CD14-positive monocyte (primary cell): ENCODE measurements around the gene FHOD3. TPM values are rescaled to one million over a fixed set of nuclear protein-coding genes. Genes with fewer than 3 reads are reported as not detected.

Experiments used
- DNase-seq, 3 donors: peaks; one replicate each; pipeline ENCODE4 v3.0.0-alpha.2; 2011 to 2022
- H2AFZ ChIP-seq: 2 replicates; pipeline ENCODE4 v1.6.0; 2012; ENCODE audit warnings: mild to moderate bottlenecking, low read depth, low read length, inconsistent platforms; ENCODE audit not compliant: insufficient read depth, poor library complexity, severe bottlenecking
- H3K27ac ChIP-seq, 2 donors: 1 replicate in 1 of 2; 2 replicates in 1 of 2; pipeline ENCODE4 v1.5.1; 2012 to 2013; ENCODE audit warnings: low read length in 2 of 2, control low read depth in 1 of 2, inconsistent platforms in 1 of 2, low read depth in 1 of 2, mild to moderate bottlenecking in 1 of 2
- H3K27me3 ChIP-seq, 2 donors: one replicate each; pipeline versions ENCODE4 v1.6.0 to v1.6.1; 2011 to 2013; ENCODE audit warnings: low read length in 2 of 2; ENCODE audit not compliant: control insufficient read depth in 2 of 2, insufficient read depth in 2 of 2
- H3K36me3 ChIP-seq, 2 donors: replicated peaks in 1 of 2; 1 replicate in 1 of 2; 2 replicates in 1 of 2; pipeline versions ENCODE4 v1.5.1 to v1.6.1; 2012 to 2013; ENCODE audit warnings: low read length in 2 of 2, control low read depth in 1 of 2, inconsistent platforms in 1 of 2, mild to moderate bottlenecking in 1 of 2; ENCODE audit not compliant: insufficient read depth in 2 of 2, control insufficient read depth in 1 of 2
- H3K4me1 ChIP-seq, 2 donors: 1 replicate in 1 of 2; 2 replicates in 1 of 2; pipeline versions ENCODE4 v1.5.1 to v1.6.1; 2012 to 2013; ENCODE audit warnings: low read length in 2 of 2, control low read depth in 1 of 2, inconsistent platforms in 1 of 2, mild to moderate bottlenecking in 1 of 2, moderate library complexity in 1 of 2; ENCODE audit not compliant: insufficient read depth in 2 of 2, control insufficient read depth in 1 of 2
- H3K4me2 ChIP-seq: replicated peaks from 2 replicates; pipeline ENCODE3; 2012; ENCODE audit warnings: low read length, moderate library complexity, mild to moderate bottlenecking; ENCODE audit not compliant: poor library complexity, severe bottlenecking; ENCODE audit errors: extremely low read depth
- H3K4me3 ChIP-seq, 3 experiments: fragments of 200-600 bp in 1 of 3; sonication (generic) in 1 of 3; replicated peaks in 1 of 3; 1 replicate in 2 of 3; 2 replicates in 1 of 3; pipeline ENCODE4 v1.5.1; 2011 to 2013; ENCODE audit warnings: low read length in 3 of 3, mild to moderate bottlenecking in 3 of 3, control low read depth in 2 of 3, low read depth in 2 of 3, inconsistent platforms in 1 of 3, moderate library complexity in 1 of 3
- H3K79me2 ChIP-seq: 2 replicates; pipeline ENCODE4 v1.6.0; 2012; ENCODE audit warnings: mild to moderate bottlenecking, control low read depth, inconsistent platforms, low read length, moderate library complexity; ENCODE audit not compliant: insufficient read depth
- H3K9ac ChIP-seq: 2 replicates; pipeline ENCODE4 v1.6.0; 2017; ENCODE audit warnings: low read length, mild to moderate bottlenecking; ENCODE audit not compliant: insufficient read depth, poor library complexity, severe bottlenecking
- H3K9me3 ChIP-seq, 2 donors: replicated peaks in 1 of 2; 1 replicate in 1 of 2; 2 replicates in 1 of 2; pipeline versions ENCODE4 v1.5.1 to v1.6.1; 2012 to 2013; ENCODE audit warnings: low read length in 2 of 2, control low read depth in 1 of 2; ENCODE audit not compliant: control insufficient read depth in 1 of 2, insufficient read depth in 1 of 2
- H4K20me1 ChIP-seq: 2 replicates; pipeline ENCODE4 v1.6.0; 2012; ENCODE audit warnings: mild to moderate bottlenecking, low read length, control low read depth, moderate library complexity; ENCODE audit not compliant: insufficient read depth
- H3K27ac Mint-ChIP-seq, 7 donors: one replicate each; pipeline ENCODE4 v1.8.0; 2020; ENCODE audit warnings: mild to moderate bottlenecking in 7 of 7, mixed read lengths in 7 of 7, moderate library complexity in 6 of 7, inconsistent platforms in 2 of 7
- H3K27me3 Mint-ChIP-seq, 3 donors: one replicate each; pipeline ENCODE4 v1.8.0; 2021 to 2022; ENCODE audit warnings: low read depth in 3 of 3, mild to moderate bottlenecking in 3 of 3, mixed read lengths in 3 of 3, moderate library complexity in 3 of 3, inconsistent platforms in 1 of 3
- H3K36me3 Mint-ChIP-seq, 2 donors: one replicate each; pipeline ENCODE4 v1.8.0; 2020; ENCODE audit warnings: mixed read lengths in 2 of 2, inconsistent platforms in 1 of 2, mild to moderate bottlenecking in 1 of 2
- H3K4me1 Mint-ChIP-seq: one replicate; pipeline ENCODE4 v1.8.0; 2020; ENCODE audit warnings: mild to moderate bottlenecking, mixed read lengths
- H3K4me3 Mint-ChIP-seq, 2 donors: one replicate each; pipeline ENCODE4 v1.8.0; 2020; ENCODE audit warnings: mild to moderate bottlenecking in 2 of 2, mixed read lengths in 2 of 2, moderate library complexity in 1 of 2
- H3K9me3 Mint-ChIP-seq, 7 donors: one replicate each; pipeline ENCODE4 v1.8.0; 2020 to 2022; ENCODE audit warnings: mixed read lengths in 7 of 7, mild to moderate bottlenecking in 6 of 7, moderate library complexity in 6 of 7, inconsistent platforms in 2 of 7
- CTCF ChIP-seq: fragments of 200-600 bp; IDR thresholded peaks from one replicate; pipeline ENCODE4 v1.8.0; 2022; ENCODE audit warnings: antibody characterized with exemption, mild to moderate bottlenecking
- WGBS: methylation state at CpG from one replicate; pipeline ENCODE4 v1.1.5; 2013; ENCODE audit warnings: missing lambda C conversion rate; ENCODE audit not compliant: insufficient coverage; 5-methylcytosine and 5-hydroxymethylcytosine counted together
- intact Hi-C, 2 donors: fragments of 100-400 bp; cut with micrococcal nuclease; formaldehyde crosslinking; loops; one replicate each; pipeline versions ENCODE4 v1.15.0 to v1.15.1; 2023
- polyA plus RNA-seq, 3 donors: library from polyadenylated mRNA; depleted of rRNA in 1 of 3; unstranded in 2 of 3; stranded (reverse) in 1 of 3; fragments of 300-500 nt in 2 of 3; fragments of >200 nt in 1 of 3; fragmentation: Illumina TruSeq in 2 of 3; gene quantifications; 1 replicate in 2 of 3; 2 replicates in 1 of 3; pipeline ENCODE4 v1.2.3, GENCODE V29; 2012 to 2021

The FHOD3 gene
- polyA plus RNA-seq, 3 donors = not detected

DNA sequence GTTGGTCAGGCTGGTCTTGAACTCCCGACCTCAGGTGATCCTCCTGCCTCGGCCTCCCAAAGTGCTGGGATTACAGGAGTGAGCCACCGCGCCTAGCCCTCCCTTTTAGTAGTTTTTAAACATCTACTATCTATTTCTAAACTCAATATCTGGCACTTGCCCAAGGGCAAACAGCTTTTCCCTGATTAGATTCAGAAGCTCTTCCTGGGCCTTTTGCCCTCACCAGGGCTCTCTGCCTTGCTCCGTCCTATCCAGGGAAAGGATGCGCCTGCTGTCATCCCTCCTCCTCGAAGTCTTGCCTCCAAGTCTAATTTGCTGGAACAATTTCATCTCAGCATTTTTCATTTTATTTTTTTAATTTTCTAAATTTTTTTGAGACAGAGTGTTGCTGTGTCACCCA is 41.4 kb upstream of the FHOD3 start:
- H2AFZ ChIP-seq = no peak overlapping the region
- Mint-ChIP-seq H3K27ac (no peak overlapping the region), H3K27me3 (peaks cover 3 to 7% (median 4%) of the 10 kb centered on the region in 3 donors), H3K36me3 (no peaks in the 10 kb centered on the region), H3K4me3 (no peak overlapping the region), H3K9me3 (peaks cover 0 to 2% (median 0%) of the 10 kb centered on the region in 7 donors), H3K4me1 (no peaks in the 10 kb centered on the region)
- no peaks in the 10 kb centered on the region for H3K79me2 ChIP-seq
- no peak overlapping the region for H3K27ac ChIP-seq
- DNase-seq = no peak
- intact Hi-C loops = no loop called here
- no peak overlapping the region for H3K4me3 ChIP-seq
- no peaks in the 10 kb centered on the region for H3K9me3 ChIP-seq
- H3K4me1 ChIP-seq = no peaks in the 10 kb centered on the region
- no peaks in the 10 kb centered on the region for H4K20me1 ChIP-seq
- no peak for TF ChIP-seq CTCF
- H3K9ac ChIP-seq = no peak overlapping the region
- no peak overlapping the region for H3K4me2 ChIP-seq
- 100% methylated on average over 1 of the region's 7 CpGs for WGBS
- no peaks in the 10 kb centered on the region for H3K36me3 ChIP-seq
- H3K27me3 ChIP-seq = no peaks in the 10 kb centered on the region

DNA sequence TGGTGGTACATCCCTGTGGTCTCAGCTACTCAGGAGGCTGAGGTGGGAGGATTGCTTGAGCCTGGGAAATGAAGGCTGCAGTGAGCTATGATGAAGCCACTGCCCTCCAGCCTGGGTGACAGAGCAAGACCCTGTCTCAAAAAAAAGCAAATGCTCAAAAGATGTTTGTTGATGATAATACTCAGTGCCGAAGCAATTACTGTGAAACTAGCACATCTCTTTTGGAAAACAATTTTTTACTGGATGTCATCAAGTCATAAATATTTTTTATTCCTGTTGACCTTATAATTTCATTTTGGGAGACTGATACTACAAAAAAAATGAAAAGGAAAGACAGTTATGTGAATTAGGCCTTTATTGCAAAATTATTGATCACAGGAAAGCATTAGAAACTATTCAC is 34.5 kb upstream of the FHOD3 start:
- Histone ChIP-seq H4K20me1 (no peaks in the 10 kb centered on the region), H3K4me2 (no peak overlapping the region), H3K4me3 (no peak overlapping the region), H3K27me3 (no peaks in the 10 kb centered on the region), H3K9ac (no peak overlapping the region), H3K9me3 (no peaks in the 10 kb centered on the region), H3K36me3 (no peaks in the 10 kb centered on the region), H2AFZ (no peak overlapping the region), H3K79me2 (no peaks in the 10 kb centered on the region), H3K27ac (no peak overlapping the region), H3K4me1 (no peaks in the 10 kb centered on the region)
- intact Hi-C loops = no loop called here
- TF ChIP-seq CTCF = no peak
- H3K27ac Mint-ChIP-seq = no peak overlapping the region
- no peaks in the 10 kb centered on the region for H3K9me3 Mint-ChIP-seq
- WGBS = no CpG with 5 or more reads among the region's 1 CpG
- H3K4me1 Mint-ChIP-seq = no peaks in the 10 kb centered on the region
- peaks cover 0 to 4% (median 0%) of the 10 kb centered on the region in 3 donors for H3K27me3 Mint-ChIP-seq
- H3K36me3 Mint-ChIP-seq = no peaks in the 10 kb centered on the region
- H3K4me3 Mint-ChIP-seq = no peak overlapping the region
- no peak for DNase-seq
